OCI-LY7 (cell line): Measurements from ENCODE around the gene VPREB3.

Source experiments
- CTCF ChIP-seq: fragments of 200-600 bp; sonication (generic); conservative IDR thresholded peaks from 2 replicates; pipeline ENCODE4 v1.5.1; 2014; ENCODE audit warnings: mild to moderate bottlenecking, antibody characterized with exemption, low read length, moderate library complexity, mixed read lengths
- EZH2phosphoT487 ChIP-seq: fragments of 200-600 bp; sonication (generic); IDR thresholded peaks from 2 replicates; pipeline ENCODE4 v1.6.1; 2018; ENCODE audit warnings: low read depth, borderline replicate concordance, mild to moderate bottlenecking, mixed run types, antibody characterized with exemption, low read length, moderate library complexity, mixed read lengths

GRCh38 chr22:23744001-23744400, 10.2 kb downstream of the VPREB3 start:
- no peak for TF ChIP-seq CTCF
- no peak for TF ChIP-seq EZH2phosphoT487
